WTC11 (cell line): ENCODE results near the gene DHRS7B. TPM values are rescaled to one million over a fixed set of nuclear protein-coding genes. Genes with fewer than 3 reads are reported as not detected.

Experiments
- NFE2L1 ChIP-seq: sonication (generic); formaldehyde crosslinking; IDR thresholded peaks from 2 replicates; pipeline ENCODE4 v1.8.1; 2023; ENCODE audit warnings: missing genetic modification reagents
- SOX15 ChIP-seq: fragments of 250-450 bp; sonication (Bioruptor Pico); IDR thresholded peaks from 2 replicates; pipeline ENCODE4 v1.9.0; 2021; ENCODE audit warnings: mild to moderate bottlenecking
- ZNF532 ChIP-seq: fragments of 250-450 bp; sonication (Bioruptor Pico); IDR thresholded peaks from 2 replicates; pipeline ENCODE4 v1.9.0; 2021; ENCODE audit warnings: mild to moderate bottlenecking, borderline replicate concordance
- total RNA-seq: library from RNA; stranded (reverse); gene quantifications from 3 replicates; pipeline ENCODE4 v1.2.3, GENCODE V29; 2021

The DHRS7B gene
- total RNA-seq, 1 experiment from 2014 or later, result 15.6 TPM

- TF ChIP-seq ZNF532 (CRISPR knock-in tag) (no peak), NFE2L1 (CRISPR knock-in tag) (no peak), SOX15 (no peak)
These were observed 113.7 kb downstream of the DHRS7B start (continued) for GRCh38 chr17:21240369-21241055.

Other genes starting within 250 kb of the DHRS7B start
- 278 to 289 TPM (median 281 TPM) in 3 replicates for gene USP22, start 84.0 kb upstream of the DHRS7B start, total RNA-seq
- 32.9 to 37.0 TPM (median 33.9 TPM) in 3 replicates for gene TMEM11, start 87.2 kb downstream of the DHRS7B start, total RNA-seq
- gene NATD1, start 126.4 kb downstream of the DHRS7B start, total RNA-seq, result 10.1 to 11.2 TPM (median 11.1 TPM) in 3 replicates
- gene MAP2K3, start 157.7 kb downstream of the DHRS7B start, total RNA-seq, result 33.7 to 39.7 TPM (median 35.3 TPM) in 3 replicates
- gene KCNJ12, start 249.4 kb downstream of the DHRS7B start, total RNA-seq, result 2.2 to 2.3 TPM (median 2.3 TPM) in 3 replicates